Measurements from ENCODE around the gene RNF168.
A peak's percentile ranks its signal among the peaks of the same experiment; 100 is the strongest.
"Not testable (repeated sequence)": the region's sequence is repeated elsewhere in the genome, so short reads cannot be mapped to it uniquely, and the experiment has no call there.

RNF168 gene

DNA sequence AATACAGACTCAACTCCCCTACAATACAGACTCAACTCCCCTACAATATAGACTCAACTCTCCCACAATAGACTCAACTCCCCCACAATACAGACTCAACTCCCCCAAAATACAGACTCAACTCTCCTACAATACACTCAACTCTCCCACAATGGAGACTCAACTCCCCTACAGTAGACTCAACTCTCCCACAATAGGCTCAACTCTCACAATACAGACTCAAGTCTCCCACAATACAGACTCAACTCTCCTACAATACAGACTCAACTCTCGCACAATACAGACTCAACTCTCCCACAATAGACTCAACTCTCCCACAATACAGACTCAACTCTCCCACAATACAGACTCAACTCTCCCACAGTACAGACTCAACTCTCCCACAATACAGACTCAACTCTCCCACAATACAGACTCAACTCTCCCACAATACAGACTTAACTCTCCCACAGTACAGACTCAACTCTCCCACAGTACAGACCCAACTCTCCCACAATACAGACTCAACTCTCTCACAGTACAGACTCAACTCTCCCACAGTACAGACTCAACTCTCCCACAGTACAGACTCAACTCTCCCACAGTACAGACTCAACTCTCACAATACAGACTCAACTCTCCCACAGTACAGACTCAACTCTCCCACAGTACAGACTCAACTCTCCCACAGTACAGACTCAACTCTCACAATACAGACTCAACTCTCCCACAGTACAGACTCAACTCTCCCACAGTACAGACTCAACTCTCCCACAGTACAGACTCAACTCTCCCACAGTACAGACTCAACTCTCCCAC lies 40.7 kb downstream of the RNF168 start:
- not testable (repeated sequence) for DNase-seq

DNA sequence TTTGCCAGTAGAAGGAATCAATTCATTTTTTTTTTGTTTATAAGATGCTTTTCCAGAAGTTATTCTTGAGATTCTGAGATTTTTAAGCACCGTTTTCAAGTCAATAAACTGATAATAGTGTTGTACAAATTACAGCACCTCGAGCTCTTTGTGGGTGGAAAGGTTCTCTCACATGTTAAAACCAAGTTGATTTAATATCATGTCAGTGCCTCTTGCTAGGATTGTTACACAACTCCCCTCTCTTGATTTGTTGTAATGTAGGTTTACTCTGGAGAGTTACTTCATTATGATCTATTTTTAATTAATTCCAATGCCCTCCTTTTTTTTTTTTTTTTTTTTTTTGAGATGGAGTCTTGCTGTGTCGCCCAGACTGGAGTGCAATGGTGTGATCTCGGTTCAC lies 45.5 kb downstream of the RNF168 start:
- no peak for DNase-seq

DNA sequence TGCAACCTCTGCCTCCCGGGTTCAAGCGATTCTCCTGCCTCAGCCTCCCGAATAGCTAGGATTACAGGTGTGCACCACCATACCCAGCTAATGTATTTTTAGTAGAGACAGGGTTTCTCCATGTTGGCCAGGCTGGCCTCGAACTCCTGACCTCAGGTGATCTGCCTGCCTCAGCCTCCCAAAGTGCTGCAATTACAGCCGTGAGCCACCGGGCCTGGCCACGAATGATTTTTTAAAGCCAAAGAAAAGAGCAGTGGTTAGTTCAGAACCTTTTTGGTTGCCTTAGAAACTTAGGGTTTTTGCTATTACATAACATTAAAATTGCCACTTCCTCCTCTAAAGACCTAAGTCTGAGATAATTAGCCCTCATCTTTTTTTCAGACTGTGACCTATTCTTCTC lies 46.1 kb downstream of the RNF168 start:
- not testable (repeated sequence) for DNase-seq

DNA sequence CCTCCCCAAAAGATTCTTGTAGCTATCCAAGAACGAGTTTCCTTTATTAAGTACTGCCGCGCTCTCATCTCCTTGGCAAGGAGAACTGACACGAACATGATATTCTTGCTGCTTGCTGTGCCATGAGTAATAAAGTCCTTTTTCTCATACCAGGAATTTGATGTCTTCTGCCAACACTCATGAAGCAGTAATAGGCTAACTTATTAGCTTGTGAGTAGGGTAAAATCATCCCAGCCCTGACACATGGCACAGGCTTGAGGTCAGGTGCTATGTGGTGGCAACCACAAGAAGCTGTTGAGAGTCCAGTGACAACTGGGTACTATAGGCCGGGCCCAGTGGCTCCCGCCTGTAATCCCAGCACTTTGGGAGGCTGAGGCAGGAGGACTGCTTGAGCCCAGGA lies 48.6 kb downstream of the RNF168 start:
- no peak for DNase-seq

DNA sequence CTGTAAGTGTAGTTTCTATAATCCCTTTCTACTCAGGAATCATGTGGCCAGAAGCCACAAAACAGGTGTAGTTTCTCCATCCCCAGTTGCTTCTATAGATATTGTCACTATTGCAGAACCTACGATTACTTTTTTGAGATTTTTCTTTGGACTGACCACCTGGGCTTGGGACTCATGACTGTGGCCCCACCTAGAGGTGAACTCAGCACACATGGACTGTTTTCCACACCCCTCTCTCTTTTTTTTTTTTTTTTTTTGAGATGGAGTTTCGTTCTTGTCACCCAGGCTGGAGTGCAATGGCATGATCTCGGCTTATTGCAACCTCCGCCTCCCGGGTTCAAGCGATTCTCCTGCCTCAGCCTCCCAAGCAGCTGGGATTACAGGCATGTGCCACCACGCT lies 58.2 kb downstream of the RNF168 start:
- not testable (repeated sequence) for DNase-seq

DNA sequence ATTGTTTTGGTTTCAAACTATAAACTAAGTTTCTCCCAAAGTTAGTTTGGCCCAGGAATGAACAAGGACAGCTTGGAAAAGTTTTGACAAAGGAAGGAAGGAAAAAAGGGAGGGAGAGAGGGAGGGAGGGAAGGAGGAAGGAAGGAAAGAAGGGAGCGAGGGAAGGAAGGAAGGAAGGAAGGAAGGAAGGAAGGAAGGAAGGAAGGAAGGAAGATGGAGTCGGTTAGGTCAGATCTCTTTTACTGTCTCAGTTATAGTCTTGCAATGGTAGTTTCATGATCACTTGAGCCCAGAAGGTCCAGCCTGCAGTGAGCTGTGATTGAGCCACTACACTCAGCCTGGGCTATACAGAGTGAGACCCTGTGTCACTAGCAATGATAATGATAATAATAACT lies 59.1 kb downstream of the RNF168 start:
- no peak for DNase-seq

DNA sequence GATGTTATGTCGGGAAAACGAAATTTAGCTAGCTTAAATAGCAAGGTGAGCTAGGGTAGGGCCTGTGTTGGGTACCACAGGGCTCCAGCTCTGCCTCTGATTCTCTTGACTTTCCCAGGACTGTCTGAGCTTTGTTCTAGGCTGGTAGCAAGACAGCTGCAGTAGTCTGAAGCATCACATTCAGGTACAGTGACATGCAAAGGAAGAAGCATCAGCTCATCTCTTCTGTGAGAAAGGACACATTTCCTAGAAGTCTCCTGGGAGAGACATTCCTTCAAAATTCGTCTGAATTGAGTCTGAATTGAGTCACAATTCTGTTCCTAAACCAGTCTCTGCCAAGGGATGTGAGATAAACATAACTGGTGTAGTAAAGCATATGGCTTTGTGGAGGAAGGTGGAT lies 62.9 kb downstream of the RNF168 start:
- no peak for DNase-seq

DNA sequence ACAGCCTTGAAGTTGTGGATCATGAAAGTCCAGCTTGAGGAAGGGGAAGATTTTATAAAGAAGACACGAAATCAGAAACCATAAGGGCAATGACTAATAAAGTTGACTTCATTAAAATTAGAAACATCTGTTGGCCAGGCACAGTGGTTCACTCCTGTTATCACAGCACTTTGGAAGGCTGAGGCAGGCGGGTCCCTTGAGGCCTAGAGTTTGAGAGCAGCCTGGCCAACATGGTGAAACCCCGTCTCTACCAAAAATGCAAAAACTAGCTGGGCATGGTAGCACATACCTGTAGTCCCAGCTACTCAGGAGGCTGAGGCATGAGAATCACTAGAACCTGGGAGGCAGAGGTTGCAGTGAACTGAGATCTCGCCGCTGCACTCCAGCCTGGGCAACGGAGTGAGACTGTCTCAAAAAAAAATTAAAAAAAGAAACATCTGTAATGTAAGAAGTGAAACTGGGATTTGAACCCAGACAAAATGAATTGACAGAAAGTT lies 63.5 kb downstream of the RNF168 start:
- no peak for DNase-seq

DNA sequence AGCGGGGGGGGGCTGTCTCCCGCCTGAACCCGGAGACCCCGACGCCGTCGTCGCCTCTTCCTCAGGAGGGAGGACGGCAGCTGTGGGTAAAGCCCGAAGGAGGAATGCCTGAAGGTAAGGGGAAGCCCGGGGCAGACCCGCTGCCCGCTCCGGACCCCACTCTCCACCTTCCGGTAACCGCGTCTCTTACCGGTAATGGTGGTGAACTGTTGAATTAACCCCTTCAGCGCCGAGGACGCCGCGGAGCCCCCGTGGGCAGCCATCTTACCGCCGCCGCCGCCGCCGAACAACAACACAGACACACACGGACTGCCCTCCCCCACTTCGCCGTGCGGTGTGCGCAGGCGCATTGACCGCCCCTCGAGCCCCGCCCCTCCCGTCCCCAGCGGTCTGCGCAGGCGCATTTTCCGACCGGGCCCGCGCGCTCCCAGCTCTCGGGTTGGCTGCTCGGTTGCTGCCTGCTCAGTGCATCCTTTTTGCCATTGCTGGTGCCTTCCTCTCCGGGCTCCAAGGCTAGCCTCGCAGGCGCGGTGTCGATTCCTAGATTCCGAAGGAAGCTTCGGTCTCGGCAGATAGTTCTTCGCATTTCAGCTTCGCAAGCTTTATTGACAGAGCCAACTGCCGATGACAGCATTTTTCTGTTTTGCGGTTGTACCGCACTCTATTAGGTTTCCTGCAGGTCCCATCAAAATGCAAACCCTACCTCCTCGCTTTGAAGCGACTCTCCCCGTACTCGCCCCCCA lies 71.3 kb downstream of the RNF168 start, which contains the start of gene UBXN7:
Gene UBXN7, minus strand, starts transcription at position 291 of the 743 bp plus-strand sequence. Its CDS starts 28 bp downstream, at position 263.
- peak; percentile 87 to 91 for DNase-seq

DNA sequence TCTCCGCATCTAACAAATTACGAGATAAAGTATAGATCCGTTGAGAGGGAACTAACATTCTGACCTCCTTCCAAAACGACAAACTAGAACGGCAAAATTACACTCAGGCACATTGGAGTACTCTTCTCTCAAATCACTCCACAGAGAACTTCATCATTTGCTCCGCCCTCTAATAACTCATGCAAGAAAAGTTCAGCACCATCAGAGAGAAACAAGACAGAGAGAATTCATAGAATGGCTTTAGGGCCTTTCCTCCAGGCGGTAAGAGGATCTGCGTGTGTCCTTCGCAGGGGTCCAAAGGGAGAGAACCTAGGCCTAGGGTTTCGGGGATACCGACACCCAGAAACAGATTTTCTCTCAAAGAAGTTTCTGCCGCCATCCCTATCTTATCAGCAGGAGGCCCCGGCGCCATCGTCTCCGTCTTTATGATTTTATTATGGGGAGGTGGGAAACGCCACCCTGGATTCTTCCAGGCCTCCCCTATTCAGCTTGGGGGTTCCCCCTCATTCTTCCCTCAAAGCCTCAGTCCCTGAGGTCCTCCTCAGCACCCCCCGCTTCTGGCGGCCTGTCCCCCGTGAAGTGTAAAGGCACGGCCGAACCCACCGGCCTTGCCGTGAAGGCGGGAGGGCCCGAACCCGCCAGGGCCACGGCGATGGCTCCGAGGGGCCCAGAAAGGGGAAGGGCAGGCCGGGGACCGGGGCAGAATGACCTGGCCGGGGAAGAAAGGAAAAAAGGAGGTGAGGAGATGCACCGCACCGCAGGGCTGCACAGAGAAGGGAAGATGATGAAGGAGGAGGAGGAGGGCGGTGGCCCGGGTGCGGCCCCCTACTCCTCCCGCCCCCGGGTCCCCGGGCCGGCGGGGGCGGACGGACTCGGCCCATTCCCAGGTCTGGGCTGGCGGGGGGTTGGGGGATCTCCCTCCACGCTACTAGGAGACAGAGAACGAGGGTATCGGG lies 72.1 kb downstream of the RNF168 start:
- no peak for DNase-seq

DNA sequence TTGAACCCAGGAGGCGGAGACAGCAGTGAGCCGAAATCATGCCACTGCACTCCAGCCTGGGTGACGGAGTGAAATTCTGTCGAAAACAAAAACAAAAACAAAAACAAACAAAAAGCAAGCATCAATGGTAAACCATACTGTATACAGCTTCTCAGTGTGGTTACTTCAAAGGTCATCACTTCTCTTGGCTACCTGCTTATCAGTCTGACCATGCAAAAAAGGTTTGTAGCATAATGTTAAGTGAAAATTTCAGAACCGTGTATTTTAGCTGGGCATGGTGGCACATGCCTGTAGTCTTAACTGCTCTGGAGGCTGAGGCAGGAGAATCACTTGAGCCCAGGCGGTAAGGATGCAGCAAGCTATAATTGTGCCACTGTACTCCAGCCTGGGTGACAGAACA lies 75.5 kb downstream of the RNF168 start:
- DNase-seq, result no peak

DNA sequence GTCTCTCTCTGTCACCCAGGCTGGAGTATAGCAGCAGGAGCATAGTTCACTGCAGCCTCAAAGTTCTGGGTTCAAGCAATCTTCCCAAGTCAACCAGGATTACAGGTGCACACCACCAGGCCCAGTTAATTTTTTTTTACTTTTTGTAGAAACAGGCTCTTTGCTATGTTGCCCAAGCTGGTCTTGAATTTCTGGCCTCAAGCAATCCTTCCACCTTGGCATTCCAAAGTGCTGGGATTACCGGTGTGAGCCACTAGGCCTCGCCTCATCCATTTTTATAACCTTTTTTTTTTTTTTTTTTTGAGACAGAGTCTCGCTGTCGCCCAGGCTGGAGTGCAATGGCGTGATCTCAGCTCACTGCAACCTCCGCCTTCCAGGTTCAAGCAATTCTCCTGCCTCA lies 79.1 kb downstream of the RNF168 start:
- not testable (repeated sequence) for DNase-seq

DNA sequence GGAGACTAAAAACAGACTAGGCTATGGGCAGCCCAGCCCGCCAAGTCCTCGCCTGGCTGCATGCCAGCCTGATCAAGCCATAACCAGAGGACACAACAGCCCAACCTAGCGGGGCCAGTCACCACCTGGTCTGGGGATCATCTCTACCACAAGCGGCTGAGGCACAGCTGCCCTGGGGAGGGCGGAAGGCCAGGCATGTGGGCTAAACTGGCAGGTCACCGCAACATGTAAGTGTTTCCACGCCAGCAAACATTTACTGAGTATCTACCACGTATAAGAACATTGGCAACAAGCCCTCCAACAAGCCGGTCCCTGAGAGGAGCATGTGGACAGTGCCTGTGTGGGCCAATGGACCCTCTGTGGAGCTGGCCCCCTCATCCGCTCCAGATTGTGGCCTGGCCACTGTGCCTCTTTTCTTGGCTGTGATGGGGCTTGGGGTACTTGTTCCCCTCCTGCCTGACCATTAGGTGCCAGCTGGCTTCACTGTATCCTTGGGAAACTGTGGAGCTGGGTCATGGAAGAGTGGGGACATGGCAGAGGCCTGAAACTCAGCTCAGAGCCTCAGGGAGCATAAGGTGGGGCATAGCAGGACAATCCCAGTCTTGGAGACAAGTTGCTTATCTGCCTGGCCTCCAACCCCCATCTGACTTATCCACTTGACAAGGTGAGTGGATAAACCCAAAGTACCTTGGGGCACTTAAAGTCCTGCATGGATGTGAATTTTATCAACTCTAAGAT lies 80.4 kb downstream of the RNF168 start:
- DNase-seq, result no peak

DNA sequence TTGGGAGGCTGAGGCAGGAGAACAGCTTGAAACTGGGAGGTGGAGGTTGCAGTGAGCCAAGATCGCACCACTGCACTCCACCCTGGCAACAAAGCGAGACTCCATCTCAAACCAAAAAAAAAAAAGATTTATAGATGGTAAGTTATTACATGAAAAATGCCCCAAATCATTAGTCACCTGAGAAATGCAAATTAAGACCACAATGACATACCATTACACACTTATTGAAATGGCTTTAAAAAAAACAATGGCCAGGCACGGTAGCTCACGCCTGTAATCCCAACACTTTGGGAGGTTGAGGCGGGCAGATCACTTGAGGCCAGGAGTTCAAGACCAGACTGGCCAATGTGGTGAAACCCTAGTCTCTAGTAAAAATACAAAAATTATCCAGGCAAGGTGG lies 81.9 kb downstream of the RNF168 start:
- not testable (repeated sequence) for DNase-seq

DNA sequence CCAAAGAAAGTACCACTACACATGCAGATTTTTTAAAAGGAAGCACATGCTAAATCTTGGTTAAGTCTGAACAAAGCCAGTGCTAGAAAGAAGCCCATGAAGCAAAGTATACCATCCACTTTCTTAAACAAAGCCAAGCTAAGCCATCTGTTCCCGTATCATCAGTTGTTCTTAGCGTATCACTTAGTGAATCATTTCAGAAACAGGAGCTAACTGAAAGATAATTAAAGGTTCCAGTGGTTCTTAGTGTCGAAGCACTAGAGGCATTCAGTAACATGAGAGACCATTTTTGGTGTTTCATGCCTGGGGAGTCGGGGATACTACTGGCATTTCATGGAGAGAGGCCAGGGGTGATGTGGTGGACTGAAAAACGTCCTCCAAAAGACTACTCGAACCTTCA lies 84.2 kb downstream of the RNF168 start:
- no peak for DNase-seq

Data from NCI-H1930 (cell line).